Heart right ventricle (tissue), 16 donors: ENCODE results near the gene ATP2B2. TPM values are rescaled to one million over a fixed set of nuclear protein-coding genes. Genes with fewer than 3 reads are reported as not detected.

ENCODE experiments used
- ATAC-seq, 8 donors: fragments of 200-7000 bp; cut with Tn5 transposase; one replicate each; pipeline ENCODE4 v1.9.1; 2020; ENCODE audit warnings: mild to moderate bottlenecking in 8 of 8, moderate library complexity in 8 of 8, moderate number of reproducible peaks in 1 of 8
- DNase-seq, 2 donors: peaks; one replicate each; pipeline ENCODE4 v3.0.0-alpha.2; 2020
- H3K27ac ChIP-seq, 10 donors: fragments of 200-600 bp; sonication (generic) in 2 of 10; one replicate each; pipeline versions ENCODE4 v1.5.0 to v1.8.0; 2020 to 2022; ENCODE audit warnings: mild to moderate bottlenecking in 3 of 10
- H3K27me3 ChIP-seq, 7 donors: fragments of 200-600 bp; one replicate each; pipeline ENCODE4 v1.8.0; 2021 to 2022; ENCODE audit warnings: mild to moderate bottlenecking in 2 of 7
- H3K36me3 ChIP-seq, 9 donors: fragments of 200-600 bp; sonication (generic) in 1 of 9; one replicate each; pipeline versions ENCODE4 v1.5.0 to v1.8.0; 2020 to 2022; ENCODE audit warnings: mild to moderate bottlenecking in 2 of 9
- H3K4me1 ChIP-seq, 9 donors: fragments of 200-600 bp; sonication (generic) in 1 of 9; one replicate each; pipeline versions ENCODE4 v1.5.0 to v1.8.0; 2020 to 2022; ENCODE audit warnings: mild to moderate bottlenecking in 4 of 9
- H3K4me3 ChIP-seq, 10 donors: fragments of 200-600 bp; sonication (generic) in 2 of 10; one replicate each; pipeline versions ENCODE4 v1.5.0 to v1.8.0; 2020 to 2022; ENCODE audit warnings: mild to moderate bottlenecking in 7 of 10, moderate library complexity in 2 of 10
- H3K9me3 ChIP-seq, 11 donors: fragments of 200-600 bp in 10 of 11; sonication (generic) in 2 of 11; one replicate each; pipeline versions ENCODE4 v1.5.0 to v1.8.0; 2013 to 2022; ENCODE audit warnings: mild to moderate bottlenecking in 2 of 11, control low read depth in 1 of 11, moderate library complexity in 1 of 11
- WGBS, 2 donors: extraction: QIAGEN DNeasy Blood & Tissue Kit; methylation state at CpG; one replicate each; pipeline ENCODE4 v1.1.7; 2013; ENCODE audit warnings: inconsistent platforms in 1 of 2; 5-methylcytosine and 5-hydroxymethylcytosine counted together
- intact Hi-C, 10 donors: fragments of 100-400 bp; cut with DNase I; formaldehyde crosslinking; loops; one replicate each; pipeline versions ENCODE4 v1.11.1 to v1.14.2; 2022
- polyA plus RNA-seq, 2 donors: library from polyadenylated mRNA; stranded (reverse); fragments of 200-250 nt; gene quantifications; one replicate each; pipeline ENCODE4 v1.2.3, GENCODE V29; 2013
- total RNA-seq, 10 donors: library from RNA; stranded (reverse); fragmentation: NEBNext Ultra II Directional in 3 of 10; extraction: Animal tissue kit (Norgen Biotek cat#: 25700) in 3 of 10; gene quantifications; one replicate each; pipeline versions ENCODE4 v1.2.1 to v1.2.4, GENCODE V29; 2021 to 2023
- TF ChIP-seq, protein P1 (sequence below), 9 donors: fragments of 200-600 bp; sonication (generic) in 2 of 9; IDR thresholded peaks; one replicate each; pipeline versions ENCODE4 v1.5.0 to v1.8.0; 2021 to 2022; ENCODE audit warnings: antibody characterized with exemption in 9 of 9, mild to moderate bottlenecking in 5 of 9, moderate library complexity in 1 of 9
- donor health status: Arrhythmogenic right ventricular cardiomyopathy.
- donor health status: ischemic (EF 13 %, LVEDD 7.1; RV severe dilation, severe dysfunction).
- donor health status: healthy with polysubstance abuse.
- donor health status: DM: no; HTN: yes; CAD: no.
- donor health status: DM: no; HTN: no; CAD: no.
- donor health status: ischemic (EF 25% LVEDD 6.9; RV normal size, moderate dysfunction).
- donor health status: ischemic (EF 25% LVEDD 5.7; RV mildly dilated, moderate dysfunction).
- donor health status: healthy.
- donor health status: DM: yes; HTN: yes; CAD: no.
- donor health status: Ischemic cardiomyopathy.
- donor health status: ischemic (EF 35%, LVEDD 5.7; RV mildly dilated, moderate dysfunction).
- donor health status: nonischemic (EF 11% LVEDD 7.7; RV severe dilation, severe dysfunction).
- donor health status: DM: yes; HTN: yes; CAD: no.
- donor health status: PGD.
- donor health status: ischemic (EF 29% LVEDD 5.4; RV normal size, mild dysfunction).
- donor health status: nonischemic (EF 23%, LVEDD 6.1; RV moderate dilation, normal function).

Gene ATP2B2
- total and polyA plus RNA-seq, 12 donors: under 0.01 to 0.30 (median 0.11) TPM; not detected in 4

DNA sequence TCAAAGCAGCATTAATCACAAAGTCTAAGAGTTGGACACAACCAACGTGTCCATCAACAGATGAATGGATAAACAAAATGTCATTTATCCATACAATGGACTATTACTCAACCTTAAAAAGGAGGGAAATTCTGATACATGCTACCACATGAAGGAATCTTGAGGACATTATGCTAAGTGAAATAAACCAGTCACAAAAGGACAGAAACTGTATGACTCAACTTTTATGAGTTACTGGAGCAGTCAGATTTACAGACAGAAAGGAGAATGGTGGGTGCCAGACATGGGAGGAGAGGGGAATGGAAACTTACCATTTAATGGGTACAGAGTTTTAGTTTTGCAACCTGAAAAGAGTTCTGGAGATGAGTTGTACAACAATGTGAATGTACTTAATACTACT, 141.5 kb downstream of the ATP2B2 start:
- Histone ChIP-seq H3K4me3 (no peak overlapping the region), H3K27ac (no peak overlapping the region), H3K36me3 (no peaks in the 10 kb centered on the region), H3K9me3 (peaks cover 0 to 12% (median 0%) of the 10 kb centered on the region in 11 donors), H3K27me3 (peaks cover 0 to 14% (median 0%) of the 10 kb centered on the region in 7 donors), H3K4me1 (peaks cover 0 to 11% (median 0%) of the 10 kb centered on the region in 9 donors)
- no peak for ATAC-seq
- no peak for DNase-seq
- intact Hi-C loops: no loop called here
- WGBS, 2 donors: 86 to 90% methylated on average over 1 of the region's 1 CpG
- TF ChIP-seq, protein P1, sequence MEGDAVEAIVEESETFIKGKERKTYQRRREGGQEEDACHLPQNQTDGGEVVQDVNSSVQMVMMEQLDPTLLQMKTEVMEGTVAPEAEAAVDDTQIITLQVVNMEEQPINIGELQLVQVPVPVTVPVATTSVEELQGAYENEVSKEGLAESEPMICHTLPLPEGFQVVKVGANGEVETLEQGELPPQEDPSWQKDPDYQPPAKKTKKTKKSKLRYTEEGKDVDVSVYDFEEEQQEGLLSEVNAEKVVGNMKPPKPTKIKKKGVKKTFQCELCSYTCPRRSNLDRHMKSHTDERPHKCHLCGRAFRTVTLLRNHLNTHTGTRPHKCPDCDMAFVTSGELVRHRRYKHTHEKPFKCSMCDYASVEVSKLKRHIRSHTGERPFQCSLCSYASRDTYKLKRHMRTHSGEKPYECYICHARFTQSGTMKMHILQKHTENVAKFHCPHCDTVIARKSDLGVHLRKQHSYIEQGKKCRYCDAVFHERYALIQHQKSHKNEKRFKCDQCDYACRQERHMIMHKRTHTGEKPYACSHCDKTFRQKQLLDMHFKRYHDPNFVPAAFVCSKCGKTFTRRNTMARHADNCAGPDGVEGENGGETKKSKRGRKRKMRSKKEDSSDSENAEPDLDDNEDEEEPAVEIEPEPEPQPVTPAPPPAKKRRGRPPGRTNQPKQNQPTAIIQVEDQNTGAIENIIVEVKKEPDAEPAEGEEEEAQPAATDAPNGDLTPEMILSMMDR (IDR thresholded peaks at IDR 0.05): no peak

GRCh38 chr3:10361375-10361774, 144.0 kb downstream of the ATP2B2 start:
- DNase-seq: no peak
- no peak for ATAC-seq
- Histone ChIP-seq H3K4me1 (peaks cover 0 to 17% (median 5%) of the 10 kb centered on the region in 9 donors), H3K36me3 (no peaks in the 10 kb centered on the region), H3K9me3 (peaks cover 0 to 12% (median 0%) of the 10 kb centered on the region in 11 donors), H3K27ac (no peak overlapping the region), H3K4me3 (no peak overlapping the region), H3K27me3 (peaks cover 0 to 10% (median 0%) of the 10 kb centered on the region in 7 donors)
- intact Hi-C loops: no loop called here
- TF ChIP-seq, protein P1 (IDR thresholded peaks at IDR 0.05): no peak
- 62 to 68% methylated on average over 5 of the region's 5 CpGs for WGBS, 2 donors

DNA sequence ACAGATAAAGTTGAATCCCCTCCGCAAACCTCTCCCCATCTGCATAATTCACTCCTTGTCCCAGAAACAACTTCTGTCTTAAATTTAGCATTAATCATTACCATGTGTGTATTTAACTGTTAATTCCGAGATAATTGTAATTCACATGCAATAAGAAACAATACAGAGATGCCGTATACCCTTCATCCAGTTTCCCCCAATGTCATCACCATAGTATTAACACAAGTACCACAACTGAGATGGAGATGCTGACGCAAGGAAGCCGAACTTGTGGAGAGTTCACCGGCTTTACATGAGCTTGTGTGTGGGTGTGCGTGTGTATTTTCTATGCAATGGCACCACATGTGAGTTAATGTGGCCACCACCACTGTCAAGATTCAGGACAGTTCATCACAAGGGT, 144.9 kb downstream of the ATP2B2 start:
- no peak for DNase-seq
- peaks cover 0 to 10% (median 0%) of the 10 kb centered on the region in 7 donors for H3K27me3 ChIP-seq
- no peak for ATAC-seq
- H3K9me3 ChIP-seq: peaks cover 0 to 12% (median 0%) of the 10 kb centered on the region in 11 donors
- intact Hi-C loops: no loop called here
- peaks cover 0 to 17% (median 5%) of the 10 kb centered on the region in 9 donors for H3K4me1 ChIP-seq
- WGBS, 2 donors: 94 to 95% methylated on average over 7 of the region's 7 CpGs
- no peak overlapping the region for H3K27ac ChIP-seq
- no peak overlapping the region for H3K4me3 ChIP-seq
- no peaks in the 10 kb centered on the region for H3K36me3 ChIP-seq
- TF ChIP-seq, protein P1 (IDR thresholded peaks at IDR 0.05): no peak

DNA sequence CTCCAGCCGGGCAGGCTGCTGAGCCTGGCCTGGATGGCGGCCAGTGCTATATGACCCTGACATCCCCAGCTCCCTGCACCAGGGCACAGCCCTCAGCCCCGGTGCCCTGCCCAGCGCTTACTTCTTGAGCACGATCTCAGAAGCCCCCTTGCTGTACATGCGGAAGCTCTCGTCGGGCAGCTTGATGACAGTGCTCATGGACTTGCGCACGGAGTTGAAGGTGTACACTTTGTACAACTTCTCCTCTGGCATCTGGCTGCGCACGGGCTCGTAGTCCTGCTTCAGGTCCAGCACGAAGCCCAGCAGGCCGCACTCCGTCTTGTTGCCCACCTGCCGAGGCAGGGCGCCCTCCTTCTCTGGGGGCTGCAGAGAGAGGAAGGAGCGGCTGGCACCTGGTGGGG, 145.6 kb downstream of the ATP2B2 start:
- ATAC-seq (no peak), DNase-seq (no peak)
- Histone ChIP-seq H3K4me1 (peaks cover 0 to 20% (median 5%) of the 10 kb centered on the region in 9 donors), H3K9me3 (peaks cover 0 to 12% (median 0%) of the 10 kb centered on the region in 11 donors), H3K36me3 (no peaks in the 10 kb centered on the region), H3K27me3 (peaks cover 0 to 13% (median 0%) of the 10 kb centered on the region in 7 donors), H3K27ac (no peak overlapping the region), H3K4me3 (no peak overlapping the region)
- WGBS, 2 donors: 91 to 93% methylated on average over 19 of the region's 19 CpGs
- TF ChIP-seq, protein P1 (IDR thresholded peaks at IDR 0.05): no peak
- intact Hi-C loops: no loop called here
